ENCODE data around the gene ZNF783. TPM values are rescaled to one million over a fixed set of nuclear protein-coding genes. Genes with fewer than 3 reads are reported as not detected.

Gene ZNF783
- total and polyA plus RNA-seq, 2 of the 8 experiments (the other 6 are each of a cell fraction or from before 2014, with no cell fraction given) = 7.3 to 8.2 TPM

DNA sequence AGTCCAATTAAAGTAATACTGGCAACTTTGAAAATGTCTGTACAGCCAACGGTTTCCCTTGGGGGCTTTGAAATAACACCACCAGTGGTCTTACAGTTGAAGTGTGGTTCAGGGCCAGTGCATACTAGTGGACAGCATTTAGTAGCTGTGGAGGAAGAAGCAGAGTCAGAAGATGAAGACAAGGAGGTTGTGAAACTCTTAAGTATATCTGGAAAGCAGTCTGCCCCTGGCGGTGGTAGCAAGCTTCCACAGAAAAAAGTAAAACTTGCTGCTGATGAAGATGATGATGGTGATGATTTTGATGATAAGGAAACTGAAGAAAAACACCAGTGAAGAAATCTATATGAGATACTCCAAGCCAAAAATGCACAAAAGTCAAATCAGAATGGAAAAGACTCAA, 72.2 kb downstream of the ZNF783 start:
- TF ChIP-seq GABPA (IDR thresholded peaks at IDR 0.05; ENCODE audit: borderline replicate concordance, insufficient read depth, low read length) (no peak), RNF2 (IDR thresholded peaks at IDR 0.05; ENCODE audit: borderline replicate concordance, low read depth, low read length, missing control alignments, poor library complexity, severe bottlenecking) (no peak), ASH2L (IDR thresholded peaks at IDR 0.05; ENCODE audit: low read length) (no peak), YY1 (IDR thresholded peaks at IDR 0.05; ENCODE audit: low read depth, low read length) (no peak), CBX5 (IDR thresholded peaks at IDR 0.05; ENCODE audit: low read depth, low read length) (no peak), BACH1 (IDR thresholded peaks at IDR 0.05; ENCODE audit: low read length) (no peak), GTF2F1 (IDR thresholded peaks at IDR 0.05; ENCODE audit: borderline replicate concordance, low read depth, low read length) (no peak), KDM4A (IDR thresholded peaks at IDR 0.05; ENCODE audit: low read depth, low read length, severe bottlenecking) (no peak), KDM1A (IDR thresholded peaks at IDR 0.05; ENCODE audit: borderline replicate concordance, low read length) (no peak), TBP (IDR thresholded peaks at IDR 0.05; ENCODE audit: low read depth, low read length) (no peak), SAP30 (IDR thresholded peaks at IDR 0.05; ENCODE audit: insufficient read depth, insufficient replicate concordance, low read length) (no peak), KDM5A (IDR thresholded peaks at IDR 0.05; ENCODE audit: low read length) (no peak)

More for the DNA sequence above, 72.2 kb downstream of the ZNF783 start:
- FAIRE-seq = no peak
- no peak overlapping the region for H3K9ac ChIP-seq (replicated peaks in 1 of 4; ENCODE audit: extremely low read depth in 1 of 4, low read depth in 3 of 4, low read length in 3 of 4)
- no peaks in the 10 kb centered on the region for H4K20me1 ChIP-seq (replicated peaks in 1 of 2; ENCODE audit: control insufficient read depth in 1 of 2, insufficient read depth in 2 of 2, low read length in 2 of 2)
- no peaks in the 10 kb centered on the region for H3K9me3 ChIP-seq (ENCODE audit: insufficient read depth in 2 of 2, low read depth in 1 of 2, low read length in 1 of 2)
- no peaks in the 10 kb centered on the region for H3K79me2 ChIP-seq (ENCODE audit: control insufficient read depth in 1 of 2, insufficient read depth in 2 of 2, low read length in 2 of 2)
- H3K36me3 ChIP-seq (ENCODE audit: control insufficient read depth in 2 of 4, insufficient read depth in 4 of 4, low read length in 3 of 4) = no peaks in the 10 kb centered on the region
- no peak overlapping the region for H3K4me3 ChIP-seq (ENCODE audit: extremely low read depth in 1 of 4, insufficient read depth in 2 of 4, low read depth in 3 of 4, low read length in 4 of 4)
- no peak overlapping the region for H3K14ac ChIP-seq (ENCODE audit: insufficient read length)
- H3K27ac ChIP-seq (ENCODE audit: low read depth, low read length) = no peak overlapping the region
- no peaks in the 10 kb centered on the region for H3K4me1 ChIP-seq (replicated peaks in 1 of 4; ENCODE audit: control insufficient read depth in 3 of 4, insufficient read depth in 4 of 4, low read length in 3 of 4)
- no peaks in the 10 kb centered on the region for H3K23me2 ChIP-seq (ENCODE audit: low read depth, low read length)
- H3K79me1 ChIP-seq (ENCODE audit: low read depth, low read length) = no peaks in the 10 kb centered on the region
- H3K56ac ChIP-seq (replicated peaks; ENCODE audit: insufficient read length, low read depth, low read length) = no peak overlapping the region
- H2BK5ac ChIP-seq (ENCODE audit: low read depth, low read length) = no peak overlapping the region
- ChIA-PET POLR2A (ENCODE audit: partially characterized antibody) (no interaction called here), CTCF (ENCODE audit: partially characterized antibody) (interaction anchor here (1.0 to 1.2 kb wide), 3 partner anchors 17 to 52 kb away, joined by 3 to 6 read pairs (median 3); no protein-coding TSS in a partner anchor)
- H3K18ac ChIP-seq (ENCODE audit: extremely low read depth, low read length) = no peak overlapping the region
- H4K5ac ChIP-seq (ENCODE audit: insufficient read length, low read depth, low read length) = no peak overlapping the region
- no peak overlapping the region for H2BK15ac ChIP-seq (ENCODE audit: low read length)
- no peak overlapping the region for H3K23ac ChIP-seq (ENCODE audit: insufficient read length)
- H2BK120ac ChIP-seq (replicated peaks; ENCODE audit: low read depth, low read length) = no peak overlapping the region
- no peak overlapping the region for H2AK5ac ChIP-seq (ENCODE audit: low read depth, low read length)
- H4K8ac ChIP-seq (ENCODE audit: extremely low read depth, insufficient read depth, low read length) = no peak overlapping the region
- no peak overlapping the region for H2BK20ac ChIP-seq (ENCODE audit: low read length)
- 75% methylated on average over 2 of the region's 2 CpGs; no CpG with 5 or more reads in 1 of the 2 experiments for WGBS, 2 experiments (ENCODE audit: extremely low coverage in 1 of 2, insufficient coverage in 1 of 2, insufficient read length in 1 of 2, insufficient replicate concordance in 2 of 2, low coverage in 1 of 2, low lambda C conversion rate in 2 of 2, missing lambda C conversion rate in 1 of 2)
- no peak overlapping the region for H3K4ac ChIP-seq (replicated peaks; ENCODE audit: insufficient read length, low read depth, low read length)
- no peak overlapping the region for H3K4me2 ChIP-seq (ENCODE audit: insufficient read depth in 1 of 2, low read depth in 2 of 2, low read length in 2 of 2)
- H2AFZ ChIP-seq (ENCODE audit: low read length) = no peak overlapping the region
- H4K91ac ChIP-seq (replicated peaks; ENCODE audit: insufficient read length, low read length) = no peak overlapping the region
- DNase-seq (ENCODE audit: low read depth in 1 of 2, low spot score in 2 of 2) = no peak
- no peaks in the 10 kb centered on the region for H3K27me3 ChIP-seq (replicated peaks in 1 of 4; ENCODE audit: control insufficient read depth in 3 of 4, extremely low read depth in 1 of 4, insufficient read depth in 3 of 4, low read length in 3 of 4)
- H2BK12ac ChIP-seq (ENCODE audit: low read depth, low read length) = no peak overlapping the region

Measured in H1 (cell line).